HG03558 (cell line): ENCODE results near the gene YY1.

ENCODE experiments used
- ATAC-seq: cut with Tn5 transposase; IDR thresholded peaks from one replicate; pipeline ENCODE4 v1.9.1; 2021; ENCODE audit warnings: moderate number of reproducible peaks; ENCODE audit not compliant: unreplicated experiment; ENCODE audit errors: extremely low read depth

YY1 gene

GRCh38 chr14:100240668-100241032, 1.7 kb downstream of the YY1 start:
- ATAC-seq, result no peak

- no peak for ATAC-seq
Observed at GRCh38 chr14:100241279-100241678, 2.3 kb downstream of the YY1 start.

- ATAC-seq, result no peak
Observed at GRCh38 chr14:100243020-100243419, 4.1 kb downstream of the YY1 start.

DNA sequence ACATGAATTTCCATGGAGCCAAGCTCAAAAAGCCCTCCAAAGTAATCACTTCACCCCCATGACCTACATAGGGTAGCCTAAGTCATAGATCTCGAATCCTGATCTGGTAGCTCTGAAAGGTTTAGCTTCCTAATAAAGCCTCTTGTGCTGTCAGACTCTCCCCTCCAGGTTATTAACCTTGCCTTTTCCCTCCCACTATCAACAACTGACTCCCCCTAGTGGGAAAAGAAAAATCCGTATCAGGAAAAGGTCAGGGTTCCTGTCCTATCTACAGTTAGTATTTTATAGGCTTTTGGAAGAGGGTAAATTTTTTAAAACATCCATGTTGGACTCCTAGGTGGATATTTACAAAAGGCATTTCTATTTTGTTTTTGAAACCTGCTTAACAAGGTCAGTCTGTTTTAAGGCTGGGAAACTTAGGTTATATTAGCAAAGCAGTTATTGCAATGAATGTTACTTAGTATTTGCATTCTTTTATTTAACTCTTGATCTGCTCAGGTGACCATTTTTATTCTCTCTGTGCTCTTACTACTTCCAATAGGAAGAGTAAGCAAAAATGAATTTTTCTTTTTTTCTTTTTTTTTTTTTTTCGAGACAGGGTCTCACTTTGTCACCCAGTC, 8.0 kb downstream of the YY1 start:
- ATAC-seq, result no peak

GRCh38 chr14:100250732-100251465, 12.0 kb downstream of the YY1 start:
- no peak for ATAC-seq

- ATAC-seq, result no peak
Observed at GRCh38 chr14:100252684-100253083, 13.7 kb downstream of the YY1 start.

GRCh38 chr14:100256339-100256895, 17.5 kb downstream of the YY1 start:
- no peak for ATAC-seq

- ATAC-seq, result no peak
Observed at GRCh38 chr14:100261621-100262020, 22.7 kb downstream of the YY1 start.

- no peak for ATAC-seq
Observed at GRCh38 chr14:100262545-100262944, 23.6 kb downstream of the YY1 start.

- ATAC-seq, result no peak
Observed at GRCh38 chr14:100263141-100263540, 24.2 kb downstream of the YY1 start.

- no peak for ATAC-seq
Observed at GRCh38 chr14:100267990-100268389, 29.0 kb downstream of the YY1 start.

DNA sequence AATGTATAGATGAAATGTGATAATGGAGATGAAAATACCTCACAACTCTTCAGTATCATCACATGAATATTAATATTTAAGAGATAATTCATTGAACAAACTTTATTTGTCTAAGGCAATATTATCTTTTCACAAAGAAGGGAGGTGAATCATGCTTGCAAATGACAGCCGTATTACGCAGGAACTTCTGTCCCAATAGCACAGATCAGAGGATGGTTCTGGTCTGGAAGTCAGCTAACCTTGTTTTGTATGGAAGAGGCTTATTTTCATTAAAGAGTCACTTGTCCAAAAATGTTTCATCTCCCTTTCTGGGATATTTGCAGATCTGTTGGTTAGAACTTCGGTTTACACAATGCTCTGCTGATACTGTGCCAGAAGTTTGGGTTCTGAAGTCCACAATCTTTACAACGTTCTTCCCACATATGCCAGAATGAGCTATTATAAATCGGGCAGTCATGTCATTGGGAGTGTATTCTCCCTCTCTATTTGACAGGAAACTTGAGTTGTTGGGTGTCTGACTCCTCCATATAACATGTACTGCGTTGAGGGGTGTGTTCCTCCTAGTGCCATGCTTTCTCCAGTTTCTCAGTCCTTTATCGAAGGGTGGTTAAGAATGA, 29.8 kb downstream of the YY1 start:
- ATAC-seq, result no peak

GRCh38 chr14:100271247-100271939, 32.4 kb downstream of the YY1 start:
- no peak for ATAC-seq

DNA sequence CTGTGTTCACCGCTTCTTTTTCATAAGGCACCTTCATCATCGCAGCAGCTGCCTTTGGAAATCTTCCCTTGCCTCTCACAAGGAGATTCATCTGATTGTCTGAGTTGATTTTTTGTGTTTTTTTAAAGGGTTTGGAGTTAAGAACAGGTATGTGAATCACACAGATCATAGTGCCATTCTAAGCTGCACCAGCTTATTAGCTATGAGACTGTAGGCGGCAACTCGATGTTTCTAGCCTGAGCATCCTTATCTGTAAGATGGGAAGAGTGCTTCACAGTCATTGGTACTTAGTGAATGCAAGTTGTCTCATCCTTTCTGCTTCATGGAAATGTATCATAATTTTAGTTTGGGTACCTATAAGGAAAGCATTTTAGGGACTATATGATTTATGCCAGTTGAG, 35.3 kb downstream of the YY1 start:
- ATAC-seq, result no peak

DNA sequence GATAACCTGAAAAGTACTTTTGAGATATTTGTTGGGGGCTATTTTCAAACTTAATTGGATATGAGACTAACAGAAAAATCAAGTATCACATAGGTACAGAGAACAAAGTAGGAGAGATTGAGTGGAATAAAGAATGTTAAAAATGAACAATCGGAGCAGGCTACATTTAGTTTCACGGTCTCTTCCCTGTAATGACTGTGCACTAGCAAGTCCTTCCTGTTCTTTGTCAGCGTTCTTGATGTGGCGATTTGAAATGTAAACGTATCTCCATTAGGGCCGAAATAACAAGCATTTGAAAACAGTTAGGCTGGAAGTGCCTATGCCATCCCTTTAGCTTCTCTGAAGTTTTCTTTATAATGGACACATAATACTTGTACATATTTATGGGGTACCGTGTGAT, 36.3 kb downstream of the YY1 start:
- ATAC-seq, result no peak

- ATAC-seq, result no peak
Observed at GRCh38 chr14:100278702-100279101, 39.8 kb downstream of the YY1 start.

- no peak for ATAC-seq
Observed at GRCh38 chr14:100279133-100279532, 40.2 kb downstream of the YY1 start.

DNA sequence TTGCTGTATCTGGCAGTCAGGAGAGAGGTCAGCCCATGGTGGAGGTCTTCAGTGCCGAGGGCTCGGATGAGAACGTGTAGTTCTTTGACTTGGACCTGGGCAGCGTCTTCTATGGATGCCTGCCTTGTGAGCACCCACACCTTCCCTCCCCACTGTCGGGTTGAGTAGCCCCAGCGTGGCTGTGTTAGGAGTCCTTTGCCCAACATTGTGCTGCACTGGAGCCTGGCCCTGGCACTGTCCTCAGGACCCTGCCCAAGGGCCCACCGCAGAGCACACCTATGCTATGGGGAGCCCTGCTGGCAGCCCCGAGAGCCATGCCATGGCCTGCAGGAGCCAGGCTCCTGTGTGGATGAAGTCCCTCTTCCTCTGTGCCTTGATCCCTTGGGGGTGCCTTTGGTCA, 40.6 kb downstream of the YY1 start:
- ATAC-seq, result no peak

DNA sequence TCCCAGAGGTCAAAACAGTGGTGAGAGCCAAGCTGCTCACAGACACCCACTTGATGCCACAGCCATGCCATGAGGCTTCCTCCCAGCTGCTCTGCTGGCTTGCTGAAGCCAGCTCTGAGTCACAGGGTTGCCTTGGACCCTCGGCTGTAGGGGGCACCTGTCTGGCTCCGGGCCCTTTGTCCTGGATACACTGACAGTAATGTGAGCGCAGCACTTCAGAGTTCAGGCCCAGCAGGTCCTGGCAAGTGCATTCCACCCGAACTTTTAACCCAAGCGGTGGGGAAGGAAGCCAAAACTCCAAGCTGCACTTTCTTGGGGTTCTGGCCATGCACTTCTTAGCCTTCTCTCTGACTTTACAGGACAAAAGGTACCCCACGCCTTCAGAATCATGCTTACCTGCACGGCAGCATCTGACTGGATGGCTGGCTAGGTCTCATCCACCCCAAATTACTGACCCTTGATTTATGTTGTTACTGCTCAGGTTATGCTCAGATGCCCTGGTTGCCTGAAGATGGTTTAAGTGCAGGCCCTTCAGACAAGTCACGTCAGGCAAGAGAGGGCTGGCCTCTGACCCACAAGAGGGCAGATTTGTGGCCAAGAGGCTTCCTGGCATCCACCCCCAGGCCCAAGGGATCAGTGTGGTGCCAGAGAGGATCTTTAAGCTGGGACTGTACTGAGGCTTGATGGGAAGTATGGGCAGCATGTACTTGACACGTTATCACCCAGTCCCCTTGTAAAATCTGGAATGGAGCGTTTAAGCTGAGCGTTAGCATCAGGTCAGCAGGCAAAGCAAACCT, 42.5 kb downstream of the YY1 start:
- no peak for ATAC-seq

DNA sequence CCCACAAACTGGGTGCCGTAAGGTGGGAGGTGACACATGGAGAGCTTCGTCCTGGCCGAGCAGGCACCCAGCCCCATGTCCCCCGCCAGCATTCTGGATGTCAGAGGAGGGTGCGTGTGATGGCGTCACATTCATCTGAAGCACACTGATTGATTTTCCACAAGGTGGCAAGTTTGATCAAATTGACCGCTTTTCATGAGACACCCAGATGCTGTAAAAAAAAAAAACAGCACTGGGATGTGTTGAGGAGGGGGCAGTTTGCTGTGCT, 43.1 kb downstream of the YY1 start:
- ATAC-seq, result no peak
